ENCODE results near the gene SUFU.

Gene SUFU

GRCh38 chr10:102599565-102600327 is 96.0 kb downstream of the SUFU start:
- no peak for DNase-seq

GRCh38 chr10:102600816-102601215 is 97.0 kb downstream of the SUFU start:
- DNase-seq: no peak

GRCh38 chr10:102601639-102602038 is 97.9 kb downstream of the SUFU start:
- no peak for DNase-seq

DNA sequence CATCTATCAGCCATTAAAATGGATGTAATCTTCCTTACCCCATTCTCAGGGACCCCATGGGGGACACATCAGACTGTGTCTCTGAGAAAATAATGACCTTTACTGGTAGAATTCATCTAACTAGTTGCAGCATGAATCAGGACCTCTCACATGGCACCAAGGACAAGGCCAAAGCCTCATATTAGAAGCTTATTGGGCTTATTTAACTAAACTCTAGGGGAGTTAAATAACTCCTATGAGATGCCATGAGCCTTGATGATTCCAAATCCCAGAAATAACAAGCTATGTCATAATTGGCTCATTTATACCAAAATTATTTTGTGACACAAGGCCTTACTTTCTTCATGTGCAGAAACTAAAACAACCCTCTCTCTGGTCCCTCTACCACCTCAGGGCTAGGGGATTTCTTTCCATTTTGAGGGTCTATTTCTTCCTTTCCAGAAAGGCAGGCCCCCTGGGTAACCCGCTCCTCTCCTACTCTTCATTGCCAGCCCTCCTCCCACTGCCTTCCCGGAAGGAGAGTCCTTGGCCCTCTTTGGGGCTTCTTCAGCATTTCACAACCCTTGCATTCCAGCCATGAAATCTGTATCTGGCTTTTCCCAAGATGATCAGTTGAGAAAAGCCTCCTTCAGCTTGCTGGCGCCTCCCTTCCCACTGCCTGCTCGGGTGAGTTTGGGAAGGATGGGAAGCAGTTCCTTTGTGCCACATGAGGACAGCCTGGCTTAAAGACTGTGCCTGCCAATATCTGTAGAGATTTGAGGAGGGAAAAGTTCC is 98.7 kb downstream of the SUFU start:
- no peak for DNase-seq

DNA sequence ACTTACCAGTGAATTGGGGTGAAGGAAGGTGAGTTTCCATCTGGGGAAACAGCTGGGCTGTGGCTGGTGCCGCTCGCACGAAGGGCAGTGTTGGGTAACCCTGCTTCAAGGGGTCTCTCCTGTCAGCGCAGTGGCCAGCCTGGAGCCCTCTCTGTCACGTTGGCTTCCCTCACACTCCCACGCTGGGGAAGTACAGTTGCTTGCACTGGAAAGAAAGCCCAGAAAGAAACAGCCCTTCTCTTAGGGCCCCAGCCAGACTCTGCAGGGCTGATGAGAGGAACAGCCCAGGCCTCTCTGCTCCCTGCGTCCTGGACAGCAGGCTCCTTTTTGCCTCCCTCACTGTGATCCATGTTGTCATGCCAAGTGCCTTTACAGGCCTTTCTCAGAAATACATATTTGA is 100.2 kb downstream of the SUFU start:
- no peak for DNase-seq

GRCh38 chr10:102604439-102604841 is 100.7 kb downstream of the SUFU start:
- DNase-seq: no peak

DNA sequence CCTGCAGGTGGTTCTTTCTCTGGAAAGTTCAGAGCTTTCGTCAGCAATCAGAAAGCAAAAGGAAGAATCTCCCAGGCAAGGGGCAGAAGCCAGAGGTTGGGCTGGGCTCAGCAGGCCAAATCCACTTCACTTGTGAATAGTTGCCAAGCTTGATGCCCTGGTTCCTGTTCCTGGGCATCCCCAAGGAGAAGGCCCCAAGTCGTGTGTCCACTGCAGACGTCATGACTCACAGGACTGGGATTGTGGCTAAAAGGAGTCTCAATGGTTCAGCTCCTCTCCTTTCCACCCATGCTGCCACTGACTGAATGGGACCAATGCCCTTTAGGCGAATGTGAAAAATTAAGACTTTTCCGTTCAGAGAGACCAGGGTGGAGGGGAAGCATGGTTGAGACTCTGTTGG is 101.9 kb downstream of the SUFU start:
- DNase-seq: no peak

DNA sequence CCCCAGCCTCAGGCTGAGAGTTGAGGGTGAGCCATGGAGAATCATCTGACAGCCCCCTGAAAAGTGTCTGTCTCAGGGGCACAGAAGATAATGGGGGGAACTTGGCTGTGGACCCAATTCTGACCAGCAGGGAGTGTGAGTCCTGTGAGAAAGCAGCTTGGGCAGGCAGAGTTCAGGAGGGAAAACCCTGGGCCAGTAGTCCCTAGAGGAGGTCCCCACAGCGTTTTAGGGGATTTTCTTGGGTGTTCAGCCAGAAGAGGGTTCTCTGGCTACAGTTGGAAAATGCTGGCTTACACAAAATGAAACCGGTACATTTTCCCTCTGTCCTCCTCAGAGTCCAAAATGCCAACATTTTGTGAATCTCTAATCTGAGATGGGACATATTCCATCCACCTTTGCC is 104.7 kb downstream of the SUFU start:
- DNase-seq: no peak

GRCh38 chr10:102610441-102610887 is 106.7 kb downstream of the SUFU start:
- DNase-seq: no peak

DNA sequence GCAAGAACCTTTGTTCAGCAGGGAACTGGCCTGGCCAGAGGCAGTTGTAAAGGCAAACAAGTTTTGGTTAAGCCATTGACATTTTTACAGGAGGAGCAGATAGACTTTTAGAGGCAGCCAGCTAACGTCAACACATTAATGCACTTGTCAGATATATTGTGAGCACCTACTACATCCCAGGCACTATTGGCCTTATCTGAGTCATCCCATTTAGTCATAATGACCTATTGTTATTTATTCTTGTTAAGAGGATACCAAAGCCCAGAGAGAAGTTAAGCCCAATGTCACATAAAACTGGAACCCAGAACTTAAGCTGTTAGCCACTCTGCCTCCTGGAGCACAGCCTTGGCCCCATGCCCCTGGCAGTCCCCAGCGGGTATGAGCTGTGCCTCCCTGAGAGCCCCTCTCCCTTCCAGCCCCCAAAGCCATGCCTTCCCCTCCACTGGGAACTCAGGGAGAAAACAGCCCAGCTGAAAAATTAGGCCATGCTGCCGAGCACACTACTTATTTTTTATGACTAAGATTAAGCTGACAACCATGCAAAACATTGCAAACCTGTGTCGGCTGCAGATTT is 107.8 kb downstream of the SUFU start:
- DNase-seq: no peak

DNA sequence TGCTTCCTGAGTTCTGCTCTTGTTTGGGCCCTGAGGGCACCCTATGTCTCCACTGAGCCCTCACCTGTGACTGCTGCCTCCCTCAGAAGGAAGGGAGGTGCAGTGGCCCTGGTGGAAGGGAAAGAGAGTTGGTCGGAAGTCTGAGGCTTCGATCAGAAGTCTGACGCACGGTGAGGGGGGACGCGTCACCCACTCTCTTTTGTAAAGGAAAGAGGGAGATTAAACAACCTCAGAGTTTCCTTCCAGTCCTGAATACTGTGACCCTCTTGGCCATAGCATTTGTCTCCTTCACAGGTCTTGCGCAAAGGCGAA is 109.1 kb downstream of the SUFU start:
- peak; percentile 68 for DNase-seq

- DNase-seq: no peak
Measured at GRCh38 chr10:102613286-102613685, 109.5 kb downstream of the SUFU start.

DNA sequence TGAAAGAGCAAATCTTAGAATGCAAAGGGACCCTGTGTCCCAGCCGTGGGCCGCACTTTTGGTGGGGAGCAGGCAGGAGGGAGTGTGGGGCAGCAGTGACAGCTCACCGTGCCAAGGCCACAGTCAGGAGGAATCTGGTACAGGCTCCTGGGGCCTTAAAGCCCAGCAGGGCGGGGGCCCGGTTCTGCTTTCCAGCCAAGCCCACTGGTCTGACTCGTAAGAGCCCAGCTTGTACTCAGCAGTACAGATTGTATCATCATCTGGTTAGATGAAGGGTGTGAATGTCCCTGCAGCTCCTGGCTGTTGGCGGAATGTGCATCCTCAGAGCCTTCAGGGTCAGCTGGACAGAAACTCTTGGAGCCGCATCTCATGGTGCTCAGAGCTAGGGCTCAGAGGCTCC is 110.0 kb downstream of the SUFU start:
- DNase-seq: no peak

DNA sequence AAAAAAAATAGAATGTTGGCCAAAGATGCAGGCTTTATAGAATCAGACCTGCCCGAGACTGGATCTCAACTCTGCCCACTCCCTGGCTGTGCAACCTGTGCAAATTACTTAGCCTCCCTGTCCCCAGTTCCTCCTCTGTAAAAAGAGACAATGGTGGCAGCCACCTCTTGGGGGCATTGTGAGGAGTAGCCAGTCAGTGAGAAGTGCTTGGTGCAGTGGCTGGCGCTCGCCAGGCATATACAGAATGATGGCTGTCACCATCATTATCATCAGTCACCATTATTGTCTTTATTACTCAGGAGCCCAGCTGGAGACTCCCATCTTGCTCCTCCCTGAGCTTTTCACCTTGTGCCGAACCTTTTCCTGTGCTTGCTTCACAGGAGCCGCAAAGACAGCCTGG is 111.1 kb downstream of the SUFU start:
- DNase-seq: no peak

DNA sequence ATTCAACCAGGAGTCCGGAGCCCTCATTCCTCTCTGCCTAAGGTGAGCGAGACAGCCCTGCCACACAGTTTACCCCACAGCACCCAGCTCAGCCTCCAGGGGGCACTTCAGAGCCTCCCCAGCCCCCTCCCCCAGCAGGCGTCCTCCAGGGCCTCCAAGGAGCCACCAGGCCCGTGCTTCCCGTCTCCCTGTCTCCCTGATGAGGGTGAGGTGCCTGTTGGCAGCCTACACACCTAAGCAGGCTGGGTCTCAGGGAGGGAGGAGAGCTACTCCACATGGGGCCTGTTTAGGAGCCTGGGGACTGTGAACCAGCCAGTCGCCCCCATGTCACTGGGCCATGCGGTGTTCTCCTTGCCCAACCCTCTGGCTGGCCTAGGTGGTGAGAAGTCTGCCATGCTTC is 111.6 kb downstream of the SUFU start:
- DNase-seq: peak; percentile 45

DNA sequence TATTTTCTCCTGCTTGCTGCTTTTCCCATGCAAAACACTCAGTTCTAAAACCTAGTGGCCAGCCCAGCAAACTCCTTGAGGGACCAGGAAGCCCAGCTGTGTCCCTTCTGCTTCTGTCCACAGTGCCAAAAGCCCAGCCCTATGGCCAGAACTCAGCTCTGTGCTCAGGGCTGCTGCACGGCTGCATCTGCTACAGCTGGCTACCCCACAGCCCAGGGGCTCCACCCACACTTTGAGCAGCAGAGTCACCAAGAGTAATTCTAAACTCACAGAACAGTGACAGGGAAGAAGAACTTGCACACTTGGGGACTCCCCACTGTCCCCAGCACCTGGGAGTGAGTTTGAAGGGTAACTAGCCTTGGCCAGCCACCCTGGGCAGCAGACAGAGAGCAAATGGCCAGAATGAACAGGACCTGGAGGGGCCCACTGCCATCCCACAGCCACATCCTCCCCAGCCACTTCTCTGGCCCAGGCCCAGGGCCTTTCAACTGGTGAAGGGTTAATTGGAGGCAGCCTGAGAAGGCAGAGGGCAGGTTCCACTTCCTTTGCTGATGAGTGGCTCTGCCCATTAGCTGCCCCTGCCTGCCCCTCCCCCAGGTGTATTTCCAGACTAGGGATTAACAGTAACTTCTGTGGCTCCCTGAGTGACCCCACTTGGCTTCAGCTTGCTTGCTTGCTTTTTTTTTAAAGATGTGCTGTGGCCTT is 112.4 kb downstream of the SUFU start:
- no peak for DNase-seq

- DNase-seq: no peak
Measured at GRCh38 chr10:102617041-102617440, 113.3 kb downstream of the SUFU start.

GRCh38 chr10:102617816-102618215 is 114.0 kb downstream of the SUFU start:
- DNase-seq: no peak

DNA sequence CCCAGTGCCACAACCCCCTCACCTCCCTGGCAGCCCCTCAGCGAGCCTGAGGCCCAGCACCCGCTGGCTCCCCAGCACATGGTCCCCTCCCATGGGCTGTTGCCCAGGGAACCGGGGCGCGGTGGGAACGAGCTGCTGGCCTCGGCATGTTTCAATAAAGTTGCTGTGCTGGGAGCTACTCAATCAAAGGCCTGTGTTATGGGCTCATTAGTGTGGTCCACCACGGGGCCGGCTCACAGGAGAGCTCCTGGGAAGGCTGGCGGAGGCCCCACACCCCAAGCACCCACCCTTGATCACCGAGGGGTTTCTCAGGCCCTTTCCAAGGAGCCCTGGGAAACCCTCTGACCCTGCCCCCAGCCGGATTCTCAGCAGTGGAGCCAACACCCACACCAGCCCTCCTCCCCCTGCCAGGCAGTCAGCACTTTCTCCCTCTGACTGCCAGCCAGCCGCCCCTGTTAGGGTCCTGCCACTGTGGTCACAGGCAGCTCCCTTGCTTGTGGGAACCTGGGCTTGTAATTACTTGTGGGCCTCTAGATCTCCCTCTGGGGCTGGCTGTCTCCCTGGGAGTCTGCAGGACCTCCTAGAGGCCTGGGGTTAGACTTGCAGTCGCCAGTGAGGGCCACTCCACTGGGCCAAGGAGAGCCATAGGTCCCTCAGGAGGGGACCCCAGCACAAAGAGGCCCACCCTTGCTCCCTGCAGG is 115.7 kb downstream of the SUFU start:
- DNase-seq: no peak

DNA sequence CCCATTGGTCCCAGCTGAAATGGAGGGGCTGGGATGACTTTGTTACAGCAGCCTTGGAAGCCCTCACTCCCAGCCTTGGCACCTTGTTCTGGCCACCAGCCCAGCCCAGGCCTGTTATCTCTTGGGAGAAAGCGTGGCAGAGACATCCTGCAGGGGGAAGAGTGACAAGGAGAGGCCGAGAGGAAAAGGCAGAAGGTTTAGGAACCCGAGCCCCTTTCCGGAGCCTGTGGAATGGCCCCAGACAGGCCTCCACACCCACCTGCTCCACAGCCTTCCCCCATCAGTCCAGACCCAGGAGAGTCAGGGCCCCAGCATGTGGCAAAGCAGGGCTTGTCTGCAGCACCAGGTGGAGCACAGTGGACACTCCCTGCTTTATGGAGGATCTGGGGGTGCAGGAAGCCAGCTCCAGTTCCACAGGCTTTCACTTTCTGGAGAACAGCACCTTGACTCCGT is 116.4 kb downstream of the SUFU start:
- DNase-seq: no peak

DNA sequence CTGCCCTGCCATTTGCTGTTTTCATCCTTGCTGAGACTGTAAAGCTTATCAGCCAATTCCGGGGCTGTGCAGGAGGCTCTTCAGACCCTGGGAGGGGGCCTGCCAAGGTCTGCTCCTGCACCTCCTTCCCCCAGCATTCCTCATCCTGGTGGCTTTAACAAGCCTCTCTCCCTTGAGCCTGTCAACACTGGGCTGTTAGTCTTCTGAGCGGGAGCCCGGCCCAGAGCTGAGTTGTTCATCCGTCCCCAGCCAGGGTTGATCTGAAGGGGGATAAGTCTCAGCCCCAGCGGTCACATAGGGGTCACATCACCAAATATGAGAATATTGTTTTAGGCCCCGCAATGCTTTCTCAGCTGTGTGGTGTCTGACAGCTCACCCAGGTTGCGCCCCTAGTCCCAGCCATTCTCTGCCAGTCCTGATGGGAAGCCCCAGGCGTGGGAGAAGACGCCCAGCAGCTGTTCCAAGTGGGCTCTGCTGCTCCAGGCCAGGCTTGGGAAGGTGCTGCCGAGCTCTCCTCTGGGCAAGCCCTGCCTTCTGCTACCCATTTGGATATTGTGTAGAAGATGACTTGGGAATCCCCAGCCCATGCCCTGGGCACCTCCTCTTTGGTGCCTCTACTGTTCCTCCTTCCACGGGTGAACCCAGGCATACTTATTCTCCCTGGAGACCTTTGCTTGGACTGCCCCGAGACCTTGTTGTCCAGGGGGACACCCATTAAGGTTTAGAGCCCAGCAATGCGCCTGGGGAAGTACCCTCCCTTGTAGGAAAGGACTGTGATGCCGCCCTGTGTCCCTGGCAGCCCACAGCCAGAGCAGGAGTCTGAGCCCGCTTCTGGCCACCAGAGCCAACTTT is 117.0 kb downstream of the SUFU start:
- no peak for DNase-seq

Data from CD4-positive, alpha-beta T cell treated with Interleukin-6 for 4 hours (primary cell).